Measurements from ENCODE around the gene CORO7. TPM values are rescaled to one million over a fixed set of nuclear protein-coding genes. Genes with fewer than 3 reads are reported as not detected.

Gene CORO7
- total and polyA plus RNA-seq, 9 of the 15 experiments (the other 6 are each of a cell fraction or from before 2014, with no cell fraction given), result 0.45 to 77.2 (median 18.7) TPM

DNA sequence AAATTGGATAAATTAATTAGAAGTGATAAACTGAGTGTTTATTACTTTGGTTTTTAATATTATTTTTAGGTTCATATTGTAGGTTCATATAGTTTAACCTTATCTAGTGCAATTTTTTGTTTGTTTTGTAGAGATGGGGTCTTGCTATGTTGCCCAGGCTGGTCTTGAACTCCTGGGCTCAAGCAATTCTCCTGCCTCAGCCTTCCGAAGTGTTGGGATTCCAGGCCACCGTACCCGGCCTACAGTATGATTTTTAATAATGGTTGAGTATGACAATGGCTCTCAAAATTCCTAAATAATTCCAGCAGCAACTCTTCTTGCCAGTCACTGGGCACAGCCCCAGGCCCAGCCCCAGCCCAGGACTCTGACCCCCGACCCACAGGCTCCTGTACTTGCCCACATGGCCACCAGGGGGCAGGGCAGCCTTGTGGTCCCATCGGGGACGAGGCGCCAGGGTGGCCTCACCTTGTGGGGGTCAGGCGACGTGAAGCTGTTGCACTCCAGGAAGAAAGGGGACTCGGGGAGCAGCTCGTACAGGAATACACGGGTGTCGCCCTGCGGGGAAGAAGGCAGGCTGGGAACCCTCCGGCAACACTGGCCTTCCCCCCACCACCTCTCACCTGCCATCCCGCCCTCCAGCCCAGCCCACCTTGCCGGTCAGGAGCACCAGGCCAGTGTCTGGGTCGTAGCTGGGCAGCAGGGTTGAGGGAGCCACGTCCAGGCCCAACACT is 57.4 kb downstream of the CORO7 start:
- FAIRE-seq, result peak; percentile 78
- no TSS peak for BruUV-seq (replicated peaks)
- H3K4me3 ChIP-seq, result no peak overlapping the region
- no peaks in the 10 kb centered on the region for H3K79me2 ChIP-seq (ENCODE audit: control insufficient read depth, insufficient read depth, low read length)
- no peaks in the 10 kb centered on the region for H3K27me3 ChIP-seq (ENCODE audit: control insufficient read depth in 2 of 2, insufficient read depth in 2 of 2, low read length in 2 of 2)
- no peak overlapping the region for H3K4me2 ChIP-seq (ENCODE audit: insufficient read depth, low read length)
- H3K9me3 ChIP-seq (replicated peaks; ENCODE audit: control insufficient read depth, insufficient read depth, low read depth, low read length), result no peaks in the 10 kb centered on the region
- H3K4me1 ChIP-seq (replicated peaks in 1 of 2; ENCODE audit: control insufficient read depth in 2 of 2, insufficient read depth in 2 of 2, low read length in 2 of 2), result peaks cover 0 to 43% of the 10 kb centered on the region in 2 experiments; a peak in 2 of 5 replicates
- H3K36me3 ChIP-seq (ENCODE audit: control insufficient read depth, insufficient read depth, low read length), result peaks cover 55% of the 10 kb centered on the region; the same call in 2 of the 3 replicates
- intact Hi-C loops (cut with micrococcal nuclease) (loop anchor here (1.0 kb wide), 1 partner anchor 43 kb away; no protein-coding TSS in a partner anchor), in situ Hi-C loops (cut with MboI) (no loop called here)
- peak; percentile 74 to 80 (median 79) for DNase-seq (ENCODE audit: extremely low read depth in 1 of 4, low spot score in 3 of 4)
- 47% methylated on average over 15 of the region's 19 CpGs for WGBS (ENCODE audit: insufficient coverage, low coverage, missing lambda C conversion rate)
- H3K27ac ChIP-seq (ENCODE audit: extremely low read depth, low read depth, low read length), result no peak overlapping the region
- peak; percentile 86 for ATAC-seq
- H3K9ac ChIP-seq (ENCODE audit: insufficient read depth in 1 of 2, low read depth in 2 of 2, low read length in 2 of 2), result peak overlapping the region in 1 of 2 experiments; percentile 48; a peak in 1 of 4 replicates
- H2AFZ ChIP-seq (ENCODE audit: low read depth, low read length), result no peak overlapping the region
- H3K9me1 ChIP-seq (ENCODE audit: control insufficient read depth, insufficient read depth, low read length), result no peaks in the 10 kb centered on the region
- ChIA-PET POLR2A (interaction anchor here (0.6 to 1.3 kb wide), 5 partner anchors 9 to 56 kb away, joined by 3 to 7 read pairs (median 5); no protein-coding TSS in a partner anchor), CTCF (ENCODE audit: low intra/inter-chr PET ratio) (interaction anchor here (0.7 to 4.1 kb wide), 3 partner anchors 44 to 117 kb away, joined by 3 to 70 read pairs (median 4); partner anchors contain the start of gene HMOX2)
- no peaks in the 10 kb centered on the region for H4K20me1 ChIP-seq (replicated peaks; ENCODE audit: control insufficient read depth, insufficient read depth, low read length)
- TF ChIP-seq ZNF707 (CRISPR knock-in tag; conservative IDR thresholded peaks at IDR 0.05) (no peak), PTRF (tag; IDR thresholded peaks at IDR 0.05) (no peak), STAG1 (CRISPR knock-in tag; IDR thresholded peaks at IDR 0.05; ENCODE audit: borderline replicate concordance) (peak; percentile 65; the same call in 1 of the 2 replicates), ZNF121 (CRISPR knock-in tag; conservative IDR thresholded peaks at IDR 0.05) (peak; percentile 81), ZSCAN32 (CRISPR knock-in tag; IDR thresholded peaks at IDR 0.05) (no peak)
- TF ChIP-seq, protein P1, sequence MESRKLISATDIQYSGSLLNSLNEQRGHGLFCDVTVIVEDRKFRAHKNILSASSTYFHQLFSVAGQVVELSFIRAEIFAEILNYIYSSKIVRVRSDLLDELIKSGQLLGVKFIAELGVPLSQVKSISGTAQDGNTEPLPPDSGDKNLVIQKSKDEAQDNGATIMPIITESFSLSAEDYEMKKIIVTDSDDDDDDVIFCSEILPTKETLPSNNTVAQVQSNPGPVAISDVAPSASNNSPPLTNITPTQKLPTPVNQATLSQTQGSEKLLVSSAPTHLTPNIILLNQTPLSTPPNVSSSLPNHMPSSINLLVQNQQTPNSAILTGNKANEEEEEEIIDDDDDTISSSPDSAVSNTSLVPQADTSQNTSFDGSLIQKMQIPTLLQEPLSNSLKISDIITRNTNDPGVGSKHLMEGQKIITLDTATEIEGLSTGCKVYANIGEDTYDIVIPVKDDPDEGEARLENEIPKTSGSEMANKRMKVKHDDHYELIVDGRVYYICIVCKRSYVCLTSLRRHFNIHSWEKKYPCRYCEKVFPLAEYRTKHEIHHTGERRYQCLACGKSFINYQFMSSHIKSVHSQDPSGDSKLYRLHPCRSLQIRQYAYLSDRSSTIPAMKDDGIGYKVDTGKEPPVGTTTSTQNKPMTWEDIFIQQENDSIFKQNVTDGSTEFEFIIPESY (CRISPR knock-in tag; IDR thresholded peaks at IDR 0.05), result peak; percentile 77
- TF ChIP-seq, protein P2, sequence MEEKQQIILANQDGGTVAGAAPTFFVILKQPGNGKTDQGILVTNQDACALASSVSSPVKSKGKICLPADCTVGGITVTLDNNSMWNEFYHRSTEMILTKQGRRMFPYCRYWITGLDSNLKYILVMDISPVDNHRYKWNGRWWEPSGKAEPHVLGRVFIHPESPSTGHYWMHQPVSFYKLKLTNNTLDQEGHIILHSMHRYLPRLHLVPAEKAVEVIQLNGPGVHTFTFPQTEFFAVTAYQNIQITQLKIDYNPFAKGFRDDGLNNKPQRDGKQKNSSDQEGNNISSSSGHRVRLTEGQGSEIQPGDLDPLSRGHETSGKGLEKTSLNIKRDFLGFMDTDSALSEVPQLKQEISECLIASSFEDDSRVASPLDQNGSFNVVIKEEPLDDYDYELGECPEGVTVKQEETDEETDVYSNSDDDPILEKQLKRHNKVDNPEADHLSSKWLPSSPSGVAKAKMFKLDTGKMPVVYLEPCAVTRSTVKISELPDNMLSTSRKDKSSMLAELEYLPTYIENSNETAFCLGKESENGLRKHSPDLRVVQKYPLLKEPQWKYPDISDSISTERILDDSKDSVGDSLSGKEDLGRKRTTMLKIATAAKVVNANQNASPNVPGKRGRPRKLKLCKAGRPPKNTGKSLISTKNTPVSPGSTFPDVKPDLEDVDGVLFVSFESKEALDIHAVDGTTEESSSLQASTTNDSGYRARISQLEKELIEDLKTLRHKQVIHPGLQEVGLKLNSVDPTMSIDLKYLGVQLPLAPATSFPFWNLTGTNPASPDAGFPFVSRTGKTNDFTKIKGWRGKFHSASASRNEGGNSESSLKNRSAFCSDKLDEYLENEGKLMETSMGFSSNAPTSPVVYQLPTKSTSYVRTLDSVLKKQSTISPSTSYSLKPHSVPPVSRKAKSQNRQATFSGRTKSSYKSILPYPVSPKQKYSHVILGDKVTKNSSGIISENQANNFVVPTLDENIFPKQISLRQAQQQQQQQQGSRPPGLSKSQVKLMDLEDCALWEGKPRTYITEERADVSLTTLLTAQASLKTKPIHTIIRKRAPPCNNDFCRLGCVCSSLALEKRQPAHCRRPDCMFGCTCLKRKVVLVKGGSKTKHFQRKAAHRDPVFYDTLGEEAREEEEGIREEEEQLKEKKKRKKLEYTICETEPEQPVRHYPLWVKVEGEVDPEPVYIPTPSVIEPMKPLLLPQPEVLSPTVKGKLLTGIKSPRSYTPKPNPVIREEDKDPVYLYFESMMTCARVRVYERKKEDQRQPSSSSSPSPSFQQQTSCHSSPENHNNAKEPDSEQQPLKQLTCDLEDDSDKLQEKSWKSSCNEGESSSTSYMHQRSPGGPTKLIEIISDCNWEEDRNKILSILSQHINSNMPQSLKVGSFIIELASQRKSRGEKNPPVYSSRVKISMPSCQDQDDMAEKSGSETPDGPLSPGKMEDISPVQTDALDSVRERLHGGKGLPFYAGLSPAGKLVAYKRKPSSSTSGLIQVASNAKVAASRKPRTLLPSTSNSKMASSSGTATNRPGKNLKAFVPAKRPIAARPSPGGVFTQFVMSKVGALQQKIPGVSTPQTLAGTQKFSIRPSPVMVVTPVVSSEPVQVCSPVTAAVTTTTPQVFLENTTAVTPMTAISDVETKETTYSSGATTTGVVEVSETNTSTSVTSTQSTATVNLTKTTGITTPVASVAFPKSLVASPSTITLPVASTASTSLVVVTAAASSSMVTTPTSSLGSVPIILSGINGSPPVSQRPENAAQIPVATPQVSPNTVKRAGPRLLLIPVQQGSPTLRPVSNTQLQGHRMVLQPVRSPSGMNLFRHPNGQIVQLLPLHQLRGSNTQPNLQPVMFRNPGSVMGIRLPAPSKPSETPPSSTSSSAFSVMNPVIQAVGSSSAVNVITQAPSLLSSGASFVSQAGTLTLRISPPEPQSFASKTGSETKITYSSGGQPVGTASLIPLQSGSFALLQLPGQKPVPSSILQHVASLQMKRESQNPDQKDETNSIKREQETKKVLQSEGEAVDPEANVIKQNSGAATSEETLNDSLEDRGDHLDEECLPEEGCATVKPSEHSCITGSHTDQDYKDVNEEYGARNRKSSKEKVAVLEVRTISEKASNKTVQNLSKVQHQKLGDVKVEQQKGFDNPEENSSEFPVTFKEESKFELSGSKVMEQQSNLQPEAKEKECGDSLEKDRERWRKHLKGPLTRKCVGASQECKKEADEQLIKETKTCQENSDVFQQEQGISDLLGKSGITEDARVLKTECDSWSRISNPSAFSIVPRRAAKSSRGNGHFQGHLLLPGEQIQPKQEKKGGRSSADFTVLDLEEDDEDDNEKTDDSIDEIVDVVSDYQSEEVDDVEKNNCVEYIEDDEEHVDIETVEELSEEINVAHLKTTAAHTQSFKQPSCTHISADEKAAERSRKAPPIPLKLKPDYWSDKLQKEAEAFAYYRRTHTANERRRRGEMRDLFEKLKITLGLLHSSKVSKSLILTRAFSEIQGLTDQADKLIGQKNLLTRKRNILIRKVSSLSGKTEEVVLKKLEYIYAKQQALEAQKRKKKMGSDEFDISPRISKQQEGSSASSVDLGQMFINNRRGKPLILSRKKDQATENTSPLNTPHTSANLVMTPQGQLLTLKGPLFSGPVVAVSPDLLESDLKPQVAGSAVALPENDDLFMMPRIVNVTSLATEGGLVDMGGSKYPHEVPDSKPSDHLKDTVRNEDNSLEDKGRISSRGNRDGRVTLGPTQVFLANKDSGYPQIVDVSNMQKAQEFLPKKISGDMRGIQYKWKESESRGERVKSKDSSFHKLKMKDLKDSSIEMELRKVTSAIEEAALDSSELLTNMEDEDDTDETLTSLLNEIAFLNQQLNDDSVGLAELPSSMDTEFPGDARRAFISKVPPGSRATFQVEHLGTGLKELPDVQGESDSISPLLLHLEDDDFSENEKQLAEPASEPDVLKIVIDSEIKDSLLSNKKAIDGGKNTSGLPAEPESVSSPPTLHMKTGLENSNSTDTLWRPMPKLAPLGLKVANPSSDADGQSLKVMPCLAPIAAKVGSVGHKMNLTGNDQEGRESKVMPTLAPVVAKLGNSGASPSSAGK (IDR thresholded peaks at IDR 0.05), result no peak

Measured in K562 (cell line).